ENCODE measurements around the gene MSMO1. TPM values are rescaled to one million over a fixed set of nuclear protein-coding genes. Genes with fewer than 3 reads are reported as not detected.
A peak's percentile ranks its signal among the peaks of the same experiment; 100 is the strongest.
"Not testable (repeated sequence)": the region's sequence is repeated elsewhere in the genome, so short reads cannot be mapped to it uniquely, and the experiment has no call there.

Gene MSMO1
- total RNA-seq (10 to 100 TPM; 23.4 to 34.1 TPM), polyA plus RNA-seq (10 to 100 TPM; 11.2 to 14.8 TPM)
- long read RNA-seq, donor 1, transcript MSMO1-201 (6 exons, 2,269 nt) = major isoform, 142 of 173 reads
- long read RNA-seq, donor 1, transcript MSMO1-202 (5 exons, 1,789 nt) = minor isoform, 16 of 173 reads
- long read RNA-seq, donor 1, partial matches to known transcripts = 4 of 173 reads
- long read RNA-seq, donor 1, other reads (novel, unspliced or antisense) = 11 of 173 reads
- long read RNA-seq, donor 2, transcript MSMO1-201 (6 exons, 2,269 nt) = major isoform, 13 of 15 reads
- long read RNA-seq, donor 2, partial matches to known transcripts = 1 of 15 reads
- long read RNA-seq, donor 2, other reads (novel, unspliced or antisense) = 0 of 15 reads

- 0 to 1% methylated on average over 73 to 76 of the region's 76 CpGs for WGBS, 2 donors
- intact Hi-C loops (cut with DNase I) = loop anchor here (2.0 to 10.0 kb wide), 3 partner anchors 121 to 215 kb away; partner anchors contain the start of genes KLHL2 (in 2 of the 2) and TMEM192 (in 1 of the 2)
These were observed at the start of gene MSMO1 for GRCh38 chr4:165327211-165328100. Gene MSMO1, plus strand, starts transcription at chr4:165327669. Its CDS starts 5,702 bp downstream, at chr4:165333371.

DNA sequence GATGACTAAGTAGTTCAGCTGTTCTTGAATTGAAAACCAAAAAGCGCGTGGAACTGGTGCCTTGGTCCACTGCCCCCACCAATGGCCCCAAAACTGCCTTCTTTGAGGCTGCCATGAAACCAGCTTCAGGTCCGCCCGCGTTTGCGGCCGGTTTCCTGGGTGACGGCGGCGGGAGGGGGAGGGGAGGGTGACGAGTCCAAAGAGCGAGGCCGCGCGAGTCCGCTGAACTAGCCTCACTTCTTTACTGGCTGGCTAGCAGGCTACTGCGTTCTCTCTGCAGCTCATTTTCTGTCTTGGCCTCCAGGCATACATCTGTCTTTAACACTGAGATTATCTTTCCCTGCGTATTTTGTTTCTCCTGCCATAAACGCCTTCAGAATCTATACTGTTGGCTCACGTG, 47.9 kb upstream of the MSMO1 start:
- H3K4me3 ChIP-seq (ENCODE audit: low read length in 2 of 2); H3K4me1 ChIP-seq (ENCODE audit: control insufficient read depth in 1 of 2, insufficient read depth in 2 of 2, low read length in 2 of 2); H3K9me3 ChIP-seq (ENCODE audit: control insufficient read depth, low read length); H3K27ac ChIP-seq (ENCODE audit: low read depth in 1 of 2, low read length in 2 of 2); intact Hi-C loops (cut with DNase I); H3K36me3 ChIP-seq (ENCODE audit: control insufficient read depth in 1 of 2, insufficient read depth in 2 of 2, low read length in 1 of 2); H3K27me3 ChIP-seq (ENCODE audit: control insufficient read depth in 1 of 2, insufficient read depth in 2 of 2, low read length in 1 of 2); ATAC-seq (ENCODE audit: low FRiP score); DNase-seq: not testable (repeated sequence)
- 91 to 97% methylated on average over 20 of the region's 20 CpGs for WGBS, 2 donors

More at GRCh38 chr4:165327211-165328100, at the start of gene MSMO1:
- DNase-seq (peak; percentile 100), ATAC-seq (ENCODE audit: low FRiP score) (peak; percentile 100)
- no peaks in the 10 kb centered on the region for H3K9me3 ChIP-seq (ENCODE audit: control insufficient read depth, low read length)
- peaks cover 0 to 2% of the 10 kb centered on the region in 2 donors for H3K4me1 ChIP-seq (ENCODE audit: control insufficient read depth in 1 of 2, insufficient read depth in 2 of 2, low read length in 2 of 2)
- no peaks in the 10 kb centered on the region for H3K27me3 ChIP-seq (ENCODE audit: control insufficient read depth in 1 of 2, insufficient read depth in 2 of 2, low read length in 1 of 2)
- H3K27ac ChIP-seq (ENCODE audit: low read depth in 1 of 2, low read length in 2 of 2) = no peak within 1 kb of the TSS
- peak within 1 kb of the TSS; percentile 76 to 85 for H3K4me3 ChIP-seq (ENCODE audit: low read length in 2 of 2)
- H3K36me3 ChIP-seq (ENCODE audit: control insufficient read depth in 1 of 2, insufficient read depth in 2 of 2, low read length in 1 of 2) = no peaks in the 10 kb centered on the region

DNA sequence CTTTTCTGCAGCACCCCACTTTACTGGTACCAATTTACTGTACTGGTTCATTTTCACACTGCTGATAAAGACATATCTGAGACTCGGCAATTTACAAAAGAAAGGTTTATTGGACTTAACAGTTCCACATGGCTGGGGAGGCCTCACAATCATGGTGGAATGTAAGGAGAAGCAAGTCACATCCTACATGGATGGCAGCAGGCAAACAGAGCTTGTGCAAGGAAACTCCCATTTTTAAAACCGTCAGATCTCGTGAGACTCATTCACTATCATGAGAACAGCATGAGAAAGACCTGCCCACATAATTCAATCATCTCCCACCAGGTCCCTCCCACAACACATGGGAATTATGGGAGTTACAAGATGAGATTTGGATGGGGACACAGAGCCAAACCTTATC, 42.8 kb upstream of the MSMO1 start:
- H3K4me1 ChIP-seq (ENCODE audit: control insufficient read depth in 1 of 2, insufficient read depth in 2 of 2, low read length in 2 of 2); H3K27me3 ChIP-seq (ENCODE audit: control insufficient read depth in 1 of 2, insufficient read depth in 2 of 2, low read length in 1 of 2); H3K36me3 ChIP-seq (ENCODE audit: control insufficient read depth in 1 of 2, insufficient read depth in 2 of 2, low read length in 1 of 2); H3K4me3 ChIP-seq (ENCODE audit: low read length in 2 of 2); ATAC-seq (ENCODE audit: low FRiP score); H3K9me3 ChIP-seq (ENCODE audit: control insufficient read depth, low read length); intact Hi-C loops (cut with DNase I); DNase-seq; H3K27ac ChIP-seq (ENCODE audit: low read depth in 1 of 2, low read length in 2 of 2): not testable (repeated sequence)
- 98 to 99% methylated on average over 3 of the region's 3 CpGs for WGBS, 2 donors

- H3K27ac ChIP-seq (ENCODE audit: low read depth in 1 of 2, low read length in 2 of 2) = not testable (repeated sequence)
- WGBS, 2 donors = 89 to 90% methylated on average over 4 of the region's 4 CpGs
These were observed 40.7 kb upstream of the MSMO1 start for GRCh38 chr4:165286619-165287340.

GRCh38 chr4:165288226-165288625, 39.2 kb upstream of the MSMO1 start:
- no peaks in the 10 kb centered on the region for H3K9me3 ChIP-seq (ENCODE audit: control insufficient read depth, low read length)
- H3K4me1 ChIP-seq (ENCODE audit: control insufficient read depth in 1 of 2, insufficient read depth in 2 of 2, low read length in 2 of 2) = no peaks in the 10 kb centered on the region
- H3K27me3 ChIP-seq (ENCODE audit: control insufficient read depth in 1 of 2, insufficient read depth in 2 of 2, low read length in 1 of 2) = no peaks in the 10 kb centered on the region
- ATAC-seq (ENCODE audit: low FRiP score) (no peak), DNase-seq (no peak)
- H3K27ac ChIP-seq (ENCODE audit: low read depth in 1 of 2, low read length in 2 of 2) = no peak overlapping the region
- no peak overlapping the region for H3K4me3 ChIP-seq (ENCODE audit: low read length in 2 of 2)
- no peaks in the 10 kb centered on the region for H3K36me3 ChIP-seq (ENCODE audit: control insufficient read depth in 1 of 2, insufficient read depth in 2 of 2, low read length in 1 of 2)
- WGBS, 2 donors = 77 to 80% methylated on average over 3 of the region's 3 CpGs
- intact Hi-C loops (cut with DNase I) = no loop called here

More at GRCh38 chr4:165286619-165287340, 40.7 kb upstream of the MSMO1 start:
- DNase-seq; H3K9me3 ChIP-seq (ENCODE audit: control insufficient read depth, low read length); H3K4me3 ChIP-seq (ENCODE audit: low read length in 2 of 2); H3K27me3 ChIP-seq (ENCODE audit: control insufficient read depth in 1 of 2, insufficient read depth in 2 of 2, low read length in 1 of 2); ATAC-seq (ENCODE audit: low FRiP score); H3K36me3 ChIP-seq (ENCODE audit: control insufficient read depth in 1 of 2, insufficient read depth in 2 of 2, low read length in 1 of 2); H3K4me1 ChIP-seq (ENCODE audit: control insufficient read depth in 1 of 2, insufficient read depth in 2 of 2, low read length in 2 of 2); intact Hi-C loops (cut with DNase I): not testable (repeated sequence)

DNA sequence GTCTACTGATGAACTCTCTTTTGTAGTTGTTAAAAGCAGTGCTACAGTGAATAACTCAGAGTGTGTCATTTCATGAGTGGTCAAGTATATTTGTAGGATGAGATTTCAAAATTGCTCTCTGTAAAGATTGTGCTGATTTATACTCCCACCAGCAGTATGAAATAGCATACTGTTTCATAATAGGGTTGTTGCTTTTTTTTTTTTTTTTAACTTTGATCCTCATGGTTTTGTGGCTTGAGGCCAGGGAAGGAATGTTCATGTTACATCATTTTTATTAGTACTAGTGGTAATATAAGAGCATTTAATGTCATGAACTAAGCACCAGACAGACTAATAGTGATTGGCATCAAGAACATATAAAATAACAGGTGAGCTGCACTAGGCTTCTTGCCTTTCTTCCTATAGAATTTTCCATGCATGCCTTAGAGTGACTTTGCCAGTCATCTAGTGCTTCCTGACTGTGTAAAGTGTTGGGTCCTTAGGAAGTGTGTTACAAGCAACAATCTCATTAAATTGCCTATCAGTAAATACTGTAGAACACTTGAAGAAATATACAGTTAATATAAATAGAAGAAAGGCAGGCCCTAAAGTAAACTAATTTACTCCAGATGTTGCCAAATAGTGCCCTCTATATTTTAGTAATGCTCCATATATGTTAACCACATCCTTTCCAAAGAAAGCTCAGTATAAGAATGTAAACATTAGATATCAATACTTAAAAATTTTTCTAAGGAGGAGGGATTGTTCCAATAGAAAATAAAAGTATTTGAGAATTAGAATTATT, 38.6 kb upstream of the MSMO1 start:
- H3K4me1 ChIP-seq (ENCODE audit: control insufficient read depth in 1 of 2, insufficient read depth in 2 of 2, low read length in 2 of 2) = no peaks in the 10 kb centered on the region
- no peak overlapping the region for H3K4me3 ChIP-seq (ENCODE audit: low read length in 2 of 2)
- H3K27ac ChIP-seq (ENCODE audit: low read depth in 1 of 2, low read length in 2 of 2) = no peak overlapping the region
- no peaks in the 10 kb centered on the region for H3K9me3 ChIP-seq (ENCODE audit: control insufficient read depth, low read length)
- ATAC-seq (ENCODE audit: low FRiP score) (no peak), DNase-seq (no peak)
- H3K36me3 ChIP-seq (ENCODE audit: control insufficient read depth in 1 of 2, insufficient read depth in 2 of 2, low read length in 1 of 2) = no peaks in the 10 kb centered on the region
- no peaks in the 10 kb centered on the region for H3K27me3 ChIP-seq (ENCODE audit: control insufficient read depth in 1 of 2, insufficient read depth in 2 of 2, low read length in 1 of 2)
- intact Hi-C loops (cut with DNase I) = no loop called here

- DNase-seq (no peak), ATAC-seq (ENCODE audit: low FRiP score) (no peak)
- H3K36me3 ChIP-seq (ENCODE audit: control insufficient read depth in 1 of 2, insufficient read depth in 2 of 2, low read length in 1 of 2) = no peaks in the 10 kb centered on the region
- H3K27me3 ChIP-seq (ENCODE audit: control insufficient read depth in 1 of 2, insufficient read depth in 2 of 2, low read length in 1 of 2) = no peaks in the 10 kb centered on the region
- no peaks in the 10 kb centered on the region for H3K9me3 ChIP-seq (ENCODE audit: control insufficient read depth, low read length)
- no peak overlapping the region for H3K27ac ChIP-seq (ENCODE audit: low read depth in 1 of 2, low read length in 2 of 2)
- intact Hi-C loops (cut with DNase I) = no loop called here
- H3K4me3 ChIP-seq (ENCODE audit: low read length in 2 of 2) = no peak overlapping the region
- no peaks in the 10 kb centered on the region for H3K4me1 ChIP-seq (ENCODE audit: control insufficient read depth in 1 of 2, insufficient read depth in 2 of 2, low read length in 2 of 2)
These were observed 38.1 kb upstream of the MSMO1 start for GRCh38 chr4:165289423-165289785.

DNA sequence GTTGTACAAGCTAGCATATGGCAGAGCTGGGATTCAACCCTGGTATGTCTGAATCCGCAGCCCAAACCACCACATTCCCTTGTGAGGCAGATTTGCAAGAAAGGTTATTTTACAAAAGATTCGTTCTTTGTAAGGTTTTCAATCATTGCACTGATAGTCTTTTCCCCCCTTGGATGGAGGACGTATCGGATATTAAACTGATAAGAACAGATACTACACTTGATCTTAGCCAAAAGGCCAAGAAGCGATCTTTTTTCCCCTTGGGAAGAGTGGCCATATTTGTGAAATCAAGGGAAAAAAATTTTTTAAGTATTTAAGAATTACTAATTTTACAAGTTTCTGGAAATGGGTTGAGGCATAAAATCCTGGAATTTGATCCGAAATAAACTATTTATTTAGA, 34.4 kb upstream of the MSMO1 start:
- Histone ChIP-seq H3K27me3 (ENCODE audit: control insufficient read depth in 1 of 2, insufficient read depth in 2 of 2, low read length in 1 of 2) (no peaks in the 10 kb centered on the region), H3K36me3 (ENCODE audit: control insufficient read depth in 1 of 2, insufficient read depth in 2 of 2, low read length in 1 of 2) (peaks cover 0 to 3% of the 10 kb centered on the region in 2 donors), H3K4me1 (ENCODE audit: control insufficient read depth in 1 of 2, insufficient read depth in 2 of 2, low read length in 2 of 2) (no peaks in the 10 kb centered on the region), H3K9me3 (ENCODE audit: control insufficient read depth, low read length) (no peaks in the 10 kb centered on the region), H3K27ac (ENCODE audit: low read depth in 1 of 2, low read length in 2 of 2) (no peak overlapping the region), H3K4me3 (ENCODE audit: low read length in 2 of 2) (no peak overlapping the region)
- DNase-seq = no peak
- intact Hi-C loops (cut with DNase I) = no loop called here
- WGBS, 2 donors = 96 to 97% methylated on average over 6 of the region's 6 CpGs
- no peak for ATAC-seq (ENCODE audit: low FRiP score)

Data from aorta (tissue), 5 donors.